ENCODE results near the gene SFMBT2.

SFMBT2 gene

DNA sequence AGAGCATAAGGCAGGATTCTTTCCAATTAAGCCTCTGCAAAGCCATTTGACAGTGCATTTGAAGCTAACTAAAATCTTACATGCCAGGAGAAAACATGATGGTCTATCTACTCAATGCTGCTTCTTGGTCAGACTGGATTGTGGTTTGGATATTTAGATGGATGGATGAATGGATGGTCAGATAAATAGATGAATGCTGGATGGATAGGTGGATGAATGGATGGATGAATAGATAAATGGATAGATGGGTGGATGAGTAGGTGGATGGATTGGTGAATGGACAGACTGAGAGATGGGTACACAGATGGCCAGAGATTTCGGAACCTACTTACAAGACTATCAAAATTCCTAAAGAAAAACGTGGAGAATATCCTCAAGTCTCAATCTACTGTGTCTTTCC lies 127.6 kb downstream of the SFMBT2 start:
- Histone ChIP-seq H3K27me3 (ENCODE audit: low read depth) (no peaks in the 10 kb centered on the region), H3K4me3 (no peak overlapping the region), H3K4me1 (no peaks in the 10 kb centered on the region), H3K36me3 (replicated peaks) (no peaks in the 10 kb centered on the region), H3K9me3 (no peaks in the 10 kb centered on the region)
- in situ Hi-C loops (cut with MboI; ENCODE audit: low sequenced_read_pairs) = no loop called here
- no peak for DNase-seq (ENCODE audit: low spot score in 2 of 2)

GRCh38 chr10:7282457-7282856 lies 128.4 kb downstream of the SFMBT2 start:
- no peak for DNase-seq (ENCODE audit: low spot score in 2 of 2)
- Histone ChIP-seq H3K4me3 (no peak overlapping the region), H3K36me3 (replicated peaks) (no peaks in the 10 kb centered on the region), H3K4me1 (0 out of 2 replicates have a peak, but pooled peaks cover 2% of the 10 kb centered on the region), H3K27me3 (ENCODE audit: low read depth) (no peaks in the 10 kb centered on the region), H3K9me3 (no peaks in the 10 kb centered on the region)
- in situ Hi-C loops (cut with MboI; ENCODE audit: low sequenced_read_pairs) = no loop called here

GRCh38 chr10:7281429-7281828 lies 129.4 kb downstream of the SFMBT2 start:
- H3K4me3 ChIP-seq = no peak overlapping the region
- no peaks in the 10 kb centered on the region for H3K27me3 ChIP-seq (ENCODE audit: low read depth)
- 0 out of 2 replicates have a peak, but pooled peaks cover 2% of the 10 kb centered on the region for H3K4me1 ChIP-seq
- DNase-seq (ENCODE audit: low spot score in 2 of 2) = no peak
- in situ Hi-C loops (cut with MboI; ENCODE audit: low sequenced_read_pairs) = no loop called here
- no peaks in the 10 kb centered on the region for H3K9me3 ChIP-seq
- no peaks in the 10 kb centered on the region for H3K36me3 ChIP-seq (replicated peaks)

GRCh38 chr10:7279303-7279702 lies 131.5 kb downstream of the SFMBT2 start:
- Histone ChIP-seq H3K4me1 (0 out of 2 replicates have a peak, but pooled peaks cover 2% of the 10 kb centered on the region), H3K4me3 (no peak overlapping the region), H3K9me3 (no peaks in the 10 kb centered on the region), H3K36me3 (replicated peaks) (no peaks in the 10 kb centered on the region), H3K27me3 (ENCODE audit: low read depth) (no peaks in the 10 kb centered on the region)
- no peak for DNase-seq (ENCODE audit: low spot score in 2 of 2)
- in situ Hi-C loops (cut with MboI; ENCODE audit: low sequenced_read_pairs) = no loop called here

DNA sequence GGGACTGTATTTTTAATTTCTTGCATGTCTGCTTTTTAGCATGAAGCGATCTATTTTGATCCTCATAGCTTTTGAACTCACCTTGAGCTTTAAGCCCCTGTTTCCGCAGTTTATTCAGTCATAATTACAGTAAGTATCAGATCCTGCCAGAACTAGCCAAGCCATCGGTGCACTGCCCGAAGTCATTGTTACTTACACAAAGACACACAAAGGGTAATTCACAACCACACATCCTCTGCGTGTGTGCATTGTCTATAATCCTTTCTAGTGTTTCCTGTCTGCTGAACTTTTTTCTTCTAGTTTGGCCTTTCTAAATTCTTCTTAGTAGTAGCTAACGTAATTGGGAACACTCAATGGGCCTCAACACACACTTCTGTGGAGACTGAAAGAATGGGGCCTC lies 133.0 kb downstream of the SFMBT2 start:
- in situ Hi-C loops (cut with MboI; ENCODE audit: low sequenced_read_pairs) = no loop called here
- Histone ChIP-seq H3K4me1 (0 out of 2 replicates have a peak, but pooled peaks cover 2% of the 10 kb centered on the region), H3K4me3 (no peak overlapping the region), H3K9me3 (no peaks in the 10 kb centered on the region), H3K27me3 (ENCODE audit: low read depth) (no peaks in the 10 kb centered on the region), H3K36me3 (replicated peaks) (no peaks in the 10 kb centered on the region)
- peak; percentile 42 to 79 for DNase-seq (ENCODE audit: low spot score in 2 of 2)

DNA sequence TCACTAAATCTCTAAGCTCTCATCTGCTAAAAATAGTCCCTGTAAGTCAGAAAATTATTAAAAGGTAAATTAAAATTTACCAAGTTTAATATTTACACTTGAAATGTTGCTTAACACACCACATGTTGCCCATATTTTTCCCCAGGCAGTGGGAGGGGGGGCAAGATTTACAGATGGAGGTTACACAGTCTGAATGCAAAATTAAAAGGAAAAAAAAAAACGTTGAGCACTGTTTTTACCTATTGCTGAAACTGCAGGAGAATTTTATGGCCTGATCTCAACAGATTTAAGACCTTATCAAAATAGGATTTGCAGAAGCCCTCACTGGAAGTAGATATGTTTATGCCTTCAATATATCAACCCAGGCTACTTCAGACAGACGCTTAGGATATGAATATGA lies 133.4 kb downstream of the SFMBT2 start:
- Histone ChIP-seq H3K36me3 (replicated peaks) (no peaks in the 10 kb centered on the region), H3K4me3 (no peak overlapping the region), H3K9me3 (no peaks in the 10 kb centered on the region), H3K27me3 (ENCODE audit: low read depth) (no peaks in the 10 kb centered on the region), H3K4me1 (0 out of 2 replicates have a peak, but pooled peaks cover 2% of the 10 kb centered on the region)
- no peak for DNase-seq (ENCODE audit: low spot score in 2 of 2)
- in situ Hi-C loops (cut with MboI; ENCODE audit: low sequenced_read_pairs) = no loop called here

GRCh38 chr10:7275761-7276440 lies 134.9 kb downstream of the SFMBT2 start:
- Histone ChIP-seq H3K36me3 (replicated peaks) (no peaks in the 10 kb centered on the region), H3K9me3 (no peaks in the 10 kb centered on the region), H3K4me1 (0 out of 2 replicates have a peak, but pooled peaks cover 2% of the 10 kb centered on the region), H3K4me3 (no peak overlapping the region), H3K27me3 (ENCODE audit: low read depth) (no peaks in the 10 kb centered on the region)
- in situ Hi-C loops (cut with MboI; ENCODE audit: low sequenced_read_pairs) = no loop called here
- DNase-seq (ENCODE audit: low spot score in 2 of 2) = no peak

DNA sequence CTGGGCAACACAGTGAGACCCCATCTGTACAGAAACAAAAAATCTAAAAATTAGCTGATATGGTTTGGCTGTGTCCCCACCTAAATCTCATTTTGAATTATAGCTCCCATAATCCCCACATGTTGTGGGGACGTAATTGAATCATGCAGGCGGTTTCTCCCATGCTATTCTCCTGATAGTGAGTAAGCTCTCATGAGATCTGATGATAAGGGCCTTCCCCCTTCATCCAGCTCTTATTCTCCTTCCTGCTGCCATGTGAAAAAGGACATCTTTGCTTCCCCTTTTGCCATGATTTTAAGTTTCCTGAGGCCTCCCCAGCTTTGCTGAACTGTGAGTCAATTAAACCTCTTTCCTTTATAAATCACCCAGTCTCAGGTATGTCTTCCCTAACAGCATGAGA lies 136.5 kb downstream of the SFMBT2 start:
- no peak for DNase-seq (ENCODE audit: low spot score in 2 of 2)
- no peak overlapping the region for H3K4me3 ChIP-seq
- H3K36me3 ChIP-seq (replicated peaks) = no peaks in the 10 kb centered on the region
- H3K27me3 ChIP-seq (ENCODE audit: low read depth) = no peaks in the 10 kb centered on the region
- in situ Hi-C loops (cut with MboI; ENCODE audit: low sequenced_read_pairs) = no loop called here
- 0 out of 2 replicates have a peak, but pooled peaks cover 2% of the 10 kb centered on the region for H3K4me1 ChIP-seq
- no peaks in the 10 kb centered on the region for H3K9me3 ChIP-seq

- Histone ChIP-seq H3K9me3 (no peaks in the 10 kb centered on the region), H3K4me1 (no peaks in the 10 kb centered on the region)
- in situ Hi-C loops (cut with MboI; ENCODE audit: low sequenced_read_pairs) = no loop called here
These were observed 138.8 kb downstream of the SFMBT2 start for GRCh38 chr10:7272008-7272407.

GRCh38 chr10:7269988-7270387 lies 140.8 kb downstream of the SFMBT2 start:
- Histone ChIP-seq H3K4me3 (no peak overlapping the region), H3K36me3 (replicated peaks) (no peaks in the 10 kb centered on the region), H3K9me3 (no peaks in the 10 kb centered on the region), H3K4me1 (no peaks in the 10 kb centered on the region), H3K27me3 (ENCODE audit: low read depth) (no peaks in the 10 kb centered on the region)
- DNase-seq (ENCODE audit: low spot score in 2 of 2) = no peak
- in situ Hi-C loops (cut with MboI; ENCODE audit: low sequenced_read_pairs) = no loop called here

More at GRCh38 chr10:7272008-7272407, 138.8 kb downstream of the SFMBT2 start:
- no peaks in the 10 kb centered on the region for H3K36me3 ChIP-seq (replicated peaks)
- DNase-seq (ENCODE audit: low spot score in 2 of 2) = no peak
- H3K4me3 ChIP-seq = no peak overlapping the region
- H3K27me3 ChIP-seq (ENCODE audit: low read depth) = no peaks in the 10 kb centered on the region

- no peaks in the 10 kb centered on the region for H3K9me3 ChIP-seq
- no peak for DNase-seq (ENCODE audit: low spot score in 2 of 2)
- H3K27me3 ChIP-seq (ENCODE audit: low read depth) = no peaks in the 10 kb centered on the region
- in situ Hi-C loops (cut with MboI; ENCODE audit: low sequenced_read_pairs) = no loop called here
- H3K4me3 ChIP-seq = no peak overlapping the region
- H3K36me3 ChIP-seq (replicated peaks) = no peaks in the 10 kb centered on the region
- H3K4me1 ChIP-seq = no peaks in the 10 kb centered on the region
These were observed 143.7 kb downstream of the SFMBT2 start for GRCh38 chr10:7267142-7267541.

GRCh38 chr10:7265396-7266123 lies 145.3 kb downstream of the SFMBT2 start:
- no peak for DNase-seq (ENCODE audit: low spot score in 2 of 2)
- in situ Hi-C loops (cut with MboI; ENCODE audit: low sequenced_read_pairs) = no loop called here
- H3K27me3 ChIP-seq (ENCODE audit: low read depth) = no peaks in the 10 kb centered on the region

DNA sequence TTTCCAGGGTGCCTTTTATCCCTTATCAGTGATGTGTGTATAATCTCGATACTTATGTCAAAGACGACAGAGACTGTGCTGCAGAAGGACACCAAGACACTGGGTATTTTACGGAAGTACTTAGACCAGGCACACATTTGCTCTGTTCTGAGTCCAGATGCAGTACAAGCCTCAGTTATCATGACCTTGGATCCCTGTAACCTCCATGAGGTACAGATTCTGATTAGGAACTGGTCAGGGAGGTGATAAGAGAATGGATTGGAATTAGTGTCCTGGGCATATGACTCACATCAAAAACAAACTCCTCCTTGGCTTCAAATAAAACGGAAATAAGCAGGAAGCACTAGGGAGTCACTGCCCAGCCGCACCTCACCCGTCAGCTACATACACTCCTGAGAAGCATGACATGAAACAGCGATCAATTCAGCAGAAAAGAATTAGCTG lies 146.5 kb downstream of the SFMBT2 start:
- Histone ChIP-seq H3K4me3 (no peak overlapping the region), H3K36me3 (replicated peaks) (no peaks in the 10 kb centered on the region), H3K27me3 (ENCODE audit: low read depth) (no peaks in the 10 kb centered on the region), H3K4me1 (peaks cover 8% of the 10 kb centered on the region; the same call in 1 of the 2 replicates), H3K9me3 (no peaks in the 10 kb centered on the region)
- in situ Hi-C loops (cut with MboI; ENCODE audit: low sequenced_read_pairs) = no loop called here
- no peak for DNase-seq (ENCODE audit: low spot score in 2 of 2)

More at GRCh38 chr10:7265396-7266123, 145.3 kb downstream of the SFMBT2 start:
- Histone ChIP-seq H3K36me3 (replicated peaks) (no peaks in the 10 kb centered on the region), H3K4me3 (no peak overlapping the region), H3K9me3 (no peaks in the 10 kb centered on the region), H3K4me1 (peaks cover 5% of the 10 kb centered on the region; the same call in 1 of the 2 replicates)

- no peak for DNase-seq (ENCODE audit: low spot score in 2 of 2)
- H3K36me3 ChIP-seq (replicated peaks) = no peaks in the 10 kb centered on the region
- H3K9me3 ChIP-seq = no peaks in the 10 kb centered on the region
- no peak overlapping the region for H3K4me3 ChIP-seq
- no peaks in the 10 kb centered on the region for H3K27me3 ChIP-seq (ENCODE audit: low read depth)
- H3K4me1 ChIP-seq = peaks cover 8% of the 10 kb centered on the region; the same call in 1 of the 2 replicates
- in situ Hi-C loops (cut with MboI; ENCODE audit: low sequenced_read_pairs) = no loop called here
These were observed 147.2 kb downstream of the SFMBT2 start for GRCh38 chr10:7263616-7264015.

Data from HAP-1 (cell line).